Heart left ventricle (tissue), 16 donors: Measurements from ENCODE around the gene RRAS. TPM values are rescaled to one million over a fixed set of nuclear protein-coding genes. Genes with fewer than 3 reads are reported as not detected.
A peak's percentile ranks its signal among the peaks of the same experiment; 100 is the strongest.

Source experiments
- ATAC-seq, 4 donors: fragments of 200-7000 bp; cut with Tn5 transposase; one replicate each; pipeline ENCODE4 v1.9.1; 2020 to 2022; ENCODE audit warnings: moderate library complexity in 4 of 4, mild to moderate bottlenecking in 3 of 4, moderate number of reproducible peaks in 1 of 4
- DNase-seq, 5 donors: peaks; one replicate each; pipeline ENCODE4 v3.0.0-alpha.2; 2020
- H3K27ac ChIP-seq, 12 donors: fragments of 200-600 bp; sonication (generic) in 4 of 12; one replicate each; pipeline versions ENCODE4 v1.5.0 to v1.8.0; 2016 to 2022; ENCODE audit warnings: mild to moderate bottlenecking in 2 of 12
- H3K27me3 ChIP-seq, 9 donors: fragments of 200-600 bp; sonication (generic) in 2 of 9; one replicate each; pipeline versions ENCODE4 v1.5.1 to v1.8.0; 2016 to 2022; ENCODE audit warnings: mild to moderate bottlenecking in 3 of 9
- H3K36me3 ChIP-seq, 9 donors: fragments of 200-600 bp; sonication (generic) in 2 of 9; one replicate each; pipeline versions ENCODE4 v1.5.0 to v1.8.0; 2018 to 2022; ENCODE audit warnings: mild to moderate bottlenecking in 2 of 9
- H3K4me1 ChIP-seq, 12 donors: fragments of 200-600 bp; sonication (generic) in 4 of 12; one replicate each; pipeline versions ENCODE4 v1.5.0 to v1.8.0; 2016 to 2022; ENCODE audit warnings: mild to moderate bottlenecking in 3 of 12
- H3K4me3 ChIP-seq, 12 donors: fragments of 200-600 bp; sonication (generic) in 4 of 12; one replicate each; pipeline versions ENCODE4 v1.5.0 to v1.8.0; 2017 to 2022; ENCODE audit warnings: mild to moderate bottlenecking in 9 of 12, moderate library complexity in 4 of 12
- H3K9me3 ChIP-seq, 12 donors: fragments of 200-600 bp; sonication (generic) in 4 of 12; one replicate each; pipeline versions ENCODE4 v1.5.0 to v1.8.0; 2016 to 2022; ENCODE audit warnings: mild to moderate bottlenecking in 1 of 12
- CTCF ChIP-seq, 12 donors: fragments of 200-600 bp; sonication (generic) in 4 of 12; IDR thresholded peaks; one replicate each; pipeline versions ENCODE4 v1.5.0 to v1.8.0; 2018 to 2022; ENCODE audit warnings: antibody characterized with exemption in 12 of 12, mild to moderate bottlenecking in 5 of 12
- POLR2A ChIP-seq, 2 donors: fragments of 450-650 bp; IDR thresholded peaks; one replicate each; pipeline ENCODE4 v1.6.1; 2017; ENCODE audit warnings: antibody characterized with exemption in 2 of 2, mild to moderate bottlenecking in 2 of 2, moderate library complexity in 2 of 2
- WGBS, 4 donors: extraction: QIAGEN DNeasy Blood & Tissue Kit in 2 of 4; methylation state at CpG; one replicate each; pipeline versions ENCODE4 v1.1.5 to v1.1.7; 2013 to 2018; 5-methylcytosine and 5-hydroxymethylcytosine counted together
- intact Hi-C, 10 donors: fragments of 100-400 bp; cut with DNase I; formaldehyde crosslinking; loops; one replicate each; pipeline versions ENCODE4 v1.11.1 to v1.14.2; 2022
- polyA plus RNA-seq, 2 donors: library from polyadenylated mRNA; stranded (reverse); fragments of 200-250 nt; gene quantifications; one replicate each; pipeline ENCODE4 v1.2.3, GENCODE V29; 2013
- total RNA-seq, 9 donors: library from RNA; depleted of rRNA in 2 of 9; stranded (reverse); fragments of >200 nt in 2 of 9; fragmentation: NEBNext Ultra II Directional in 3 of 9; extraction: Animal tissue kit (Norgen Biotek cat#: 25700) in 3 of 9; gene quantifications; one replicate each; pipeline versions ENCODE4 v1.1.0 to v1.2.4, GENCODE V29; 2016 to 2023
- donor health status: ischemic (EF 13 %, LVEDD 7.1; RV severe dilation, severe dysfunction).
- donor health status: healthy with polysubstance abuse.
- donor health status: DM: no; HTN: yes; CAD: no.
- donor health status: DM: no; HTN: no; CAD: no.
- donor health status: ischemic (EF 25% LVEDD 6.9; RV normal size, moderate dysfunction).
- donor health status: ischemic (EF 25% LVEDD 5.7; RV mildly dilated, moderate dysfunction).
- donor health status: healthy.
- donor health status: DM: yes; HTN: yes; CAD: no.
- donor health status: ischemic (EF 35%, LVEDD 5.7; RV mildly dilated, moderate dysfunction).
- donor health status: nonischemic (EF 11% LVEDD 7.7; RV severe dilation, severe dysfunction).
- donor health status: DM: yes; HTN: yes; CAD: no.
- donor health status: PGD.
- donor health status: ischemic (EF 29% LVEDD 5.4; RV normal size, mild dysfunction).
- donor health status: nonischemic (EF 23%, LVEDD 6.1; RV moderate dilation, normal function).

RRAS gene
- total and polyA plus RNA-seq, 11 donors: 64.4 to 177 (median 112) TPM

- Histone ChIP-seq H3K36me3 (peaks cover 0 to 40% (median 35%) of the 10 kb centered on the region in 9 donors), H3K27me3 (no peaks in the 10 kb centered on the region), H3K27ac (peak overlapping the region in 11 of 12 donors; percentile 35 to 99 (median 94)), H3K4me1 (peaks cover 5 to 35% (median 20%) of the 10 kb centered on the region in 12 donors), H3K4me3 (peak overlapping the region; percentile 68 to 96 (median 80)), H3K9me3 (no peaks in the 10 kb centered on the region)
- ATAC-seq (no peak), DNase-seq (no peak)
- WGBS, 4 donors: 7 to 15% (median 12%) methylated on average over 23 to 28 of the region's 28 CpGs
- TF ChIP-seq CTCF (IDR thresholded peaks at IDR 0.05) (no peak), POLR2A (IDR thresholded peaks at IDR 0.05) (no peak)
- intact Hi-C loops: loop anchor here in 7 of 10 donors (1.0 to 10.0 kb wide), 6 partner anchors 45 to 85 kb away; partner anchors contain the start of genes PRMT1 (in 3 of the 7) and RRAS (in 1 of the 7)
Measured at GRCh38 chr19:49592486-49593232, 47.3 kb downstream of the RRAS start.

- Histone ChIP-seq H3K27me3 (no peaks in the 10 kb centered on the region), H3K9me3 (no peaks in the 10 kb centered on the region), H3K4me1 (peaks cover 5 to 35% (median 20%) of the 10 kb centered on the region in 12 donors), H3K27ac (peak overlapping the region; percentile 77 to 99 (median 94)), H3K36me3 (peaks cover 0 to 32% (median 27%) of the 10 kb centered on the region in 9 donors), H3K4me3 (peak overlapping the region; percentile 68 to 96 (median 80))
- WGBS, 4 donors: 1 to 2% (median 1%) methylated on average over 30 to 51 of the region's 51 CpGs
- TF ChIP-seq CTCF (IDR thresholded peaks at IDR 0.05) (no peak), POLR2A (IDR thresholded peaks at IDR 0.05) (no peak)
- ATAC-seq (no peak), DNase-seq (peak in 2 of 5 donors; percentile 56 to 59)
- intact Hi-C loops: loop anchor here in 9 of 10 donors (2.0 to 10.0 kb wide), 7 partner anchors 45 to 85 kb away; partner anchors contain the start of genes PRMT1 (in 3 of the 9), BCL2L12 (in 1 of the 9), IRF3 (in 1 of the 9) and RRAS (in 1 of the 9)
Measured at GRCh38 chr19:49591731-49592485, 48.0 kb downstream of the RRAS start.

DNA sequence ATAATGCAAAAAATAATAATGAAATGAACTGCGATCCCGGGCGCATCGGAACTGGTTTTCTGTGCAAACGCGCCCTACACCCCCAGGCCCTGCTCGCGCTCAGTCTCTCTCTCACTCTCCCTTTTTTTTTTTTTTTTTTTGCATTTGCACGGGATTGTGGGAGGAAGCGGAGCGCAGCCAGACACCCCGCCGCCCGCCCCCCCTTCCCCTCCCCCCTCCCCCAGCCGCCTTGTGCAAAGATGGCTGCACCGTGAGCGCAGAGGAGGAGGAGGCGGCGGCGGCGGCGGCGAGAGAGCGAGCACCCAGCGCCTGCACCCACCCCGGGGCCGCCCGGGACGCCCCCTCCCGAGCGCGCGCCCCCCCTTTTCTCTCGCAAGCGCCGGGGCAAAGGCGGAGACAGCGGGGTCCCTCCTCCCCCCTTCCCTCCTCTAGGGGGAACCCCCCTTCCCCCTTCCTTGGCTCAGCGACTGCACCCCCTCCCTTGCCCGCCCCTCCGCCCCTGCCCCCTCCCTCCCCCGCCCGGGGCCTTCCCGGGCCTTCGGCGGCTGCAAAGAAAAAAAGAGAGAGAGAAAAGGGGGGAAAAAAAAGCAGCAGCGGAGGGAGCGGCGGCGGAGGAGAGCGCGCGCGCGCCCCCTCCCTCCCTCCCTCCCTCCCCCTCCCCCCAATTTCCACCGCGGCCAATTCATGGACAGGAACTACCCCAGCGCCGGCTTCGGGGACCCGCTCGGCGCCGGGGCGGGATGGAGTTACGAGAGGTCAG is 48.8 kb downstream of the RRAS start, which contains the start of gene PRR12:
TSS of gene PRR12 (plus strand) at position 212 of the 760 bp plus-strand sequence. CDS start at position 685, 473 bp downstream.
- intact Hi-C loops: loop anchor here in 9 of 10 donors (1.0 to 10.0 kb wide), 8 partner anchors 46 to 86 kb away; partner anchors contain the start of genes PRMT1 (in 3 of the 9), RRAS (in 2 of the 9), BCL2L12 (in 1 of the 9) and IRF3 (in 1 of the 9)
- H3K27me3 ChIP-seq: no peaks in the 10 kb centered on the region
- H3K27ac ChIP-seq: peak within 1 kb of the TSS; percentile 82 to 99 (median 94)
- WGBS, 4 donors: 0 to 1% (median 0%) methylated on average over 42 to 55 of the region's 66 CpGs
- peaks cover 5 to 35% (median 20%) of the 10 kb centered on the region in 12 donors for H3K4me1 ChIP-seq
- H3K36me3 ChIP-seq: peaks cover 0 to 26% (median 22%) of the 10 kb centered on the region in 9 donors
- no peak for TF ChIP-seq CTCF (IDR thresholded peaks at IDR 0.05)
- TF ChIP-seq POLR2A (IDR thresholded peaks at IDR 0.05): no peak
- DNase-seq (peak; percentile 62 to 79 (median 70)), ATAC-seq (peak; percentile 46 to 72 (median 58))
- peak within 1 kb of the TSS; percentile 68 to 96 (median 80) for H3K4me3 ChIP-seq
- no peaks in the 10 kb centered on the region for H3K9me3 ChIP-seq
